Suppressor macrophage treated with lipopolysaccharide for 4 hours (primary cell): ENCODE measurements around the gene SEMG1.
A peak's percentile ranks its signal among the peaks of the same experiment; 100 is the strongest.

Experiments
- DNase-seq: peaks from one replicate; pipeline ENCODE4 v3.0.0-alpha.2; 2020

The SEMG1 gene

DNA sequence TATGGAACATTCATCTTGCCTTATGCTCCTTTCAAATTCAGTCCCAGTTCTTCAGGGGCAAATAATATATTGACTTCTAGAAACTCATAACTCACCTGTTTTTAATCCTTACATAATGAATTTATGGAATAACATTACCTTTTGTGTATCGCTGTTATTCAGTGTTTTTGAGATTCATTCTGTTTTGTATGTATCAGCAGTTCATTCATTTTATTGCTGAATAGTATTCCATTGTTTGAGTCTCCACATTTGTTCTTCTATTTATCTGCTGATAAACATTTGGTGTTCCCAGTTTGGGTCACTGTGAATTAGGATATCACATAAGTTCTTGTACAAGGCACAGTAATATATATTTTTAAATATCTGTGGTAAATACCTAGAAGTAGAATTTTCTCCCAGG is 19.5 kb downstream of the SEMG1 start:
- no peak for DNase-seq

DNA sequence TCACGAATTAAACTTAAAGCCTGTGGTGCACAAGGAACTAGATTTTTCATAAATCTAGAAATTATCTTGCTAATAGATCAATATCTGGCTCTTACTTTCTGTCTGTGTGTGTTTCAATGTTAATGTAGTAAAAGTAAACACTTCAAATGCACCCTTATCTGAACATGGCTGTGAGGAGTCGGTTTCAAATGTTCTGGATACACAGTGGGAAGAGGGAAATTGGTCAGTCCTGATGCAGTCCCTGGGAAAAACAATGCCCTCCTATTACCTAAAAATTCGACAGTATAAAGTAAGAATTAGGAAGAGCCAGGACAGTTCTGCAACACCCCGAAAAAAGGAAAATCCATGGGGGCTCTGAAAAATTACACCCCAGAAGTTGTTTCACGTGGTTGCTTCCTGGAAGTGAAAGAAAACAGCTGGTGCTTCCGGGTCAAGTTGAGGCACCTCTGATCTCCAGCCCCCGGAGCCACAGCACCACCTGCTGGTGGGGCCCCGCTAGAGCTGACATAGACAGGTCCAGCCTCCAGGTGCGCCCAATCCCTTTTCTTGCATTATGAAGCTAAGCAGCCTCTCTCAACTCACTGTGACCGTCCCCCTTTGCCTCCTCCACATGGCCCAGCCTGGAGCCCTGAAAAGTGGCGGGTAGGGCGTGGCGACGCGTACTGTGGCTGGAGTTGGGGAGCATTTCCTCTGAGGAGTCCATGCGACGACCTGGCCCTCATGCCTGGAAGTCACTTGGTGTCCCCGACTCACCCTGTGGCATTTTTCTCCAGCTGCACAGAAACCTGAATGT is 22.6 kb downstream of the SEMG1 start:
- peak; percentile 53 for DNase-seq

- DNase-seq = no peak
Observed at GRCh38 chr20:45230631-45231030, 23.8 kb downstream of the SEMG1 start.

- no peak for DNase-seq
Observed at GRCh38 chr20:45235995-45236394, 29.2 kb downstream of the SEMG1 start.

DNA sequence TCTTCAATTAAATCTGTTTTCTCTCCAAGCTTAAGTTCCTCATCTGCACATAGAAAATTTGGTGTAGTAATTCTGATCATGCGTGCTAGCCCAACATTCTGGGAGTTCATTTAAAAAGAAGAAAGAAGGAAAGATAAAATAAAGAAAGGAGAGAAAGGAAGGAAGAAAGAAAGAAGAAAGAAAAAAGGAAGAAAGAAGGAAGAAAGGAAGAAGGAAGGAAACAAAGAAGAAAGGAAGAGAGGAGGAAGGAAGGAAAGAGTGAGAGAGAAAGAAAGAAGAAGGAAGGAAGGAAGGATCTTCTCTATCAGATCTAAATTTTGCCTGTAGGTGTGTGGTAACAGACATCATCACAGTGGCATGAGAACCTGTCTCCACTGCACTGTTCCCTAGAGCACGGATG is 31.3 kb downstream of the SEMG1 start:
- no peak for DNase-seq

- no peak for DNase-seq
Observed at GRCh38 chr20:45246109-45246508, 39.3 kb downstream of the SEMG1 start.

- no peak for DNase-seq
Observed at GRCh38 chr20:45247865-45248264, 41.0 kb downstream of the SEMG1 start.

- DNase-seq = no peak
Observed at GRCh38 chr20:45248609-45249008, 41.8 kb downstream of the SEMG1 start.

DNA sequence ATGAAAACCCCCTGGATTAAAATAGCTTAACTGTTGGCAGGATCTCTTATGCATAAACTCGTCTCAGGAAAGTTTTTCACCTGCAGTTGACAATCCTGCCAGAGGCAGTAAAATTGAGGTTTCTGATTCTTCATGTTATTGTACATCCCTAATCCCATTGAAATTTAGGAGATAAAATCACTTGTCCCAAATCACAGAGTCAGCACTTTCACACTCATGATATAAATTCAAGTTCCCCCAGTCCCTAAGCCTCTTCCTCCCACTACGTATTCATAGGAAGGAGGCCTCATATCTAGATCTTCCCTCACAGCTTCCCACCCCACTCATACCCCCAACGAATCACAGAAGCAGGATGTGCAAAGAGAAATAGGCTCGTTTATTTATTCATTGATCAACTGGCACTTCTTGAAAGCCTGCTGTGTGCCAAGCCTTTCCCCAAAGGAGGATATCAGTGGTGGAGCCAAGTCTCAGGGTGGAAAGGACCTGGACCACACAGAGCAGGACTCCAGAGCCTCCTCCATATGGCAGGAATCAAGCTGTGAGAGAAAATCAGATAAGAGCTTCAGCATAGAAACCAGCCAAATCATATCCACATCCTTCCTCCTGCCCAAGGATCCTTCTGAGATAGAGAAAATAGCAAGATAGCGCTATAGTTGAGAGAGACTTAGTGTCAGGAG is 45.2 kb downstream of the SEMG1 start:
- no peak for DNase-seq

- no peak for DNase-seq
Observed at GRCh38 chr20:45253261-45253660, 46.4 kb downstream of the SEMG1 start.

DNA sequence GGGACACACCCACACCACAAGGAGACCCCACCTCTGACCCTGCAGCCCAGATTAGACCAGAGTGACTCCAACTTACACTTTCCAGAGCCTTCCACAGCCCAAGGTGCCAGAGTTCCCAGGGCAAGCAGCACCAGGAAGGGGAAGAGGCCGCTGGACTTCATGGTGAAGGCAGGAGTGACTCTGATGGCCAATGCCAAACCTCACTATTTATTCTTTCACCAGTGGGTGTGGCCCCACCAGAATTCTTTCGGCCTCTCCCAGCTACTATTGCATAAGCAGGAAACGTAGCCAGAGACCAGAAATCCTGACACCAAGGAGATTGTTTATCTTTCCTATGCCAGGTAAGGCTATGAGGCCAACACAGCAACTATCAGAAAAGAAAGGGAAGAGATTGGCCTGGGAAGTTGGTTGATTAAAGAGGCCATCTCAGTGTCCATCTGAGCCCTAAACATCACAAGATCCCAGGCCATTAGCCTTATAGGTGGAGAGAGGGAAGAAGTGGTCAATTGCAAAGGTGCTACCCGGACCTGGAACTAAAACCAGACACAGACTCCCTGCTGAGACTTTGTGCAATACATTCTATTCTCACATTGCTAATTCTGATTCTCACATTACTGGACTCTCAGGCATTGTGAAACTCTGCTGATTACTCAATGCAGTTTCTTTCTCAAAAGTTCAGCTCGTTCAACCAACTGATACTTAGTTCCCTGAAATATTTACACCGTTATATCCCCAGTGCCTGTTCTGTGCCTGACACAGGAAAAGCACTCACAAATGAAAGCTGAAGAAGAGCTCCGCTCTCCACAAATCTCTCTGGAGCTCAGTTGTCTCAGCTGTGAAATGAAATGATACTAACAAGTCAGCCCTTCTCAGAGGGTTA is 47.8 kb downstream of the SEMG1 start, which contains the start of gene SLPI:
Gene SLPI (minus strand): TSS at position 182 of the 880 bp plus-strand sequence. CDS start 21 bp downstream, at position 161.
- DNase-seq = peak; percentile 90

- DNase-seq = no peak
Observed at GRCh38 chr20:45257161-45257560, 50.3 kb downstream of the SEMG1 start.

GRCh38 chr20:45257711-45258110 is 50.9 kb downstream of the SEMG1 start:
- DNase-seq = no peak

GRCh38 chr20:45258259-45258658 is 51.4 kb downstream of the SEMG1 start:
- no peak for DNase-seq

DNA sequence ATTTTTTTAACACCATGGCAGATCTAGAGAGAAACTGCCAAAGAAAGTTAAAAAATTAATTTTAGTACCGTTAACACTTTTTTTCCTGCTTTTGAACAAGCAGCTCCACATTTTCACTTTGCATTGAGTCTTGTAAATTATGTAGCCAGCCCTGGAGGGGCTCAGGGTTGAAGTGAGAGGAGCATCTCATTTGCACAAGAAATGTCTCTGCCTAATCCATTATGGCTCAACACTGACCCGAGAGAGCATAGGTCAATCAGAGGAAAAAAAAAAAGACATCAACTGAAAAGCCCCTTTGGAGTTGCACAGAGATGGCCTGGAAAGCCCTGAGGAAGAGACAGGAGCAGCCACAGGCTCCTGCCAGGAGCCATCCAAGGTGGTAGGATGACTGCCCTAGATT is 51.8 kb downstream of the SEMG1 start:
- DNase-seq = no peak
